HG02642 (cell line): ENCODE results near the gene PNKD.
"Not testable (repeated sequence)": the region's sequence is repeated elsewhere in the genome, so short reads cannot be mapped to it uniquely, and the experiment has no call there.

ENCODE experiments used
- ATAC-seq: cut with Tn5 transposase; IDR thresholded peaks from one replicate; pipeline ENCODE4 v1.9.1; 2021; ENCODE audit warnings: mild to moderate bottlenecking; ENCODE audit not compliant: unreplicated experiment, poor library complexity

PNKD gene

GRCh38 chr2:218271865-218272530 lies 1.7 kb downstream of the PNKD start:
- ATAC-seq = no peak

GRCh38 chr2:218272531-218273212 lies 2.4 kb downstream of the PNKD start:
- ATAC-seq = no peak

- not testable (repeated sequence) for ATAC-seq
Observed at GRCh38 chr2:218273214-218273907, 3.0 kb downstream of the PNKD start.

GRCh38 chr2:218273908-218274249 lies 3.6 kb downstream of the PNKD start:
- no peak for ATAC-seq

DNA sequence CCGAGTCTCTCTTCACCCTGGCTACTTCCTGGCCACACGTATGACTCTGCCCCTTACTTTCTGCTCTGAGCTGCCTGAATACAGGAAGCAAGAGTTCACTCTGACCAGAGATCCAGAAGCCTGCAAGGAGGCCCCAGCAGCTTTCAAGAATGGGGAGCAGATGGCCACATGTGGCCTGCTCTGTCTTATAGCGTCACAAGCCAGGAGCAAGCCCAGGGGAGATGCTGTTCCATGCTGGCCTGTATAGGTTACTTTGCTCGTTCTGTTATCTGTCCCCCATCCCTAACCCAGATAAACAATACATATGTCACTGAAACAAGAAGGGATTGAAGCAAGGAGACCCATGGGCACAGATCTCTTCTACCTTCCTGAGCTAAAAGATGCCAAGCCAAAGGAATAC lies 4.3 kb downstream of the PNKD start:
- no peak for ATAC-seq

GRCh38 chr2:218275371-218276072 lies 5.2 kb downstream of the PNKD start:
- no peak for ATAC-seq

DNA sequence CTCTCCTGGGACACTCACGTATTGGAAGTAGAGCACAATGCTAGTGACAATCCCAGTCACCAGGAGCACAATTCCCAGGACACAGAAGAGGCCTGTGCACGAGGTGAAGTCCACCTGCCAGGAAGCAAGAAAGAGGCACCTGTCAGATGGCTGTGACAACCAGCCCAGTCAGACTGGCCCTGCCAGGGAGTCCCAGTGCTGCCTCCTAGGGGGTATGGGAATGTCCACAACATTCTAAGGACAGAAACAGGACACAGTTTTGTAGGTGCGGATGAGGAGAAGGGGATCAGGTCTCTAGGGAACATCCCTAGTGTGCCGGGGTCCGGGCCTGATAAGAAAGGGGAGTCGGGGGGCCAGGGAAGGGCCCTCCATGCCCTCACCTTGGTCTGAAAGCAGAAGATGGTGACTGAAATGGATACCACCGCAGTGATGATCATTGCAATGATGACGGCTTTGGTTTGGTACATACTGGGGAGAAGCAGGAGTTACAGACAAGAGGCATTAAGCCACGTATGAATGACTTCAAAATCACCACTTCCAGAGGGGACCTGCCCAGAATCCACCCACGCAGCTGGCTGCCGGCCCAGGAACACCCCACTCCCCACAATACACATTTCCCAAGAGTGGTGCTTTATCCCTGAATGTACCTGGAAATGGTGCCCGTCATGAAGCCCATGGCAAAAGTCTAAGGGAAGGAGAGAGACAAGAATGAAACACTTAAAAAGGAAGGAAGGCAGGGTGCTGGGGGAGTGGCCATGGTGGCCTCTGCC lies 6.9 kb downstream of the PNKD start:
- ATAC-seq = no peak

- no peak for ATAC-seq
Observed at GRCh38 chr2:218277921-218278320, 7.6 kb downstream of the PNKD start.

DNA sequence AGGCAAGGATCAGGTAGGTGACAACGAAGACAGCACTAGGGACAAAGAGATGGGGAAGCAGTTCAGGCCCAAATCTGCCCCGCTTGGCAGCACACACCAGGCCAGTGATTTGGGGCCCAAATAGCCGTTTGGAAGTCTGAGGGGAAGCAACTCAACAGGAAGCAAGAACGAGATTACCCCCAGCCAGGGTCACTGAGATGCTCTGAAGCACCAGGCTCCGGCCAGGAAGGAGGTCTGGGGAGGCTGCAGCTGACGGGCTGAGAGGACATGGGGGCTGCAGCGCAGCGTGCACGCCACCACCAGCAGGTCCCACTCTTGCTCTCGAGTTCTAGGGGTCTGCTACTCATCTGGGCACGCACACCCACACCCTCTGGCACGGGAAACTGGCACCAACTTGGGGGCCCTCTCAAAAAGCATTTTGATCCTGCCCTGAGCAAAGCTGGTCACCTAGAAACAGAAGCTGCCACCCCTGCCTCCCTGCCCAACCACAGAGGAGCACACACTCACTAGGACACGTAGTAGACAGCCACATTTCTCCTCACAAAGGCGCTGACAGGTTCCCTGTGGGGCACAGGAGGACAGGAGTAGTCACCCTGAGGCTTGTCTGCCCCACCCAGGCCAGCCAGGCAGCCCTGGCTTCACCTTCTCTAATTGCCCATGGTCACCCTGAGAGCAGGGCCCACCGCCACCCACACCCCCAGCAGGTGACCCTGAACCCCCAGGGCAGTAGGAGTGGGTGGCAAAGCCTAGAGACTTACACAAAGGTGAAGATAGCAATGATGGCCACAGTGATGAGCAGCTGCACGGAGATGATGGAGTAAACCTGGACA lies 8.4 kb downstream of the PNKD start:
- no peak for ATAC-seq

DNA sequence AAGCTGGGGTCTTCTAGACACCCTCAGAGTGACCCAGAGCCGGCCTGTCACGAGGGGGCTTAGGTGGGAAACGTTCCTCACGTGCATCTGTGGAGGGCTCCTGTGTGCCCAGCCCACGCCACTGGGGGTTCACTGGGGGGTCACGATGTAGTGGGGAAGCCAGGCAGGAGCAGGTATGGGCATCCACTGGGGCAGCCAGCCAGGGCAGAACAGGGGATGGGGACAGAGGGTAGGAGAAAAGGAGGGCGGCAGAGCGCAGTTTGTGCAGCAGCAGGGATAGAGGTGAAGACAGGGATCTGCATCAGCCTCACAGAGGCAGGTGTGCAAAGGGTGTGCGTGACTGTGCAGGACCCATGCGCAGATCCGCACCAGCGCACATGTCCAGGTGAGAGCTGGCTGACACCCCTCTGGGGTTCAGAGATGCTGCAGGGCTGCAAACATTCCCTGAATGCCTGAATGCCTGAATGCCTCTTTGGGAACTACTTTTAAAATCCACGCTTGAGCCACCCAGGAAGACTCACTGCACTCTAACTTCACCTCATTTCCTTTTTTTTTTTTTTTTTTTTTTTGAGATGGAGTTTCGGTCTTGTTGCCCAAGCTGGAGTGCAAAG lies 10.0 kb downstream of the PNKD start:
- no peak for ATAC-seq

- ATAC-seq = no peak
Observed at GRCh38 chr2:218281449-218281848, 11.1 kb downstream of the PNKD start.

DNA sequence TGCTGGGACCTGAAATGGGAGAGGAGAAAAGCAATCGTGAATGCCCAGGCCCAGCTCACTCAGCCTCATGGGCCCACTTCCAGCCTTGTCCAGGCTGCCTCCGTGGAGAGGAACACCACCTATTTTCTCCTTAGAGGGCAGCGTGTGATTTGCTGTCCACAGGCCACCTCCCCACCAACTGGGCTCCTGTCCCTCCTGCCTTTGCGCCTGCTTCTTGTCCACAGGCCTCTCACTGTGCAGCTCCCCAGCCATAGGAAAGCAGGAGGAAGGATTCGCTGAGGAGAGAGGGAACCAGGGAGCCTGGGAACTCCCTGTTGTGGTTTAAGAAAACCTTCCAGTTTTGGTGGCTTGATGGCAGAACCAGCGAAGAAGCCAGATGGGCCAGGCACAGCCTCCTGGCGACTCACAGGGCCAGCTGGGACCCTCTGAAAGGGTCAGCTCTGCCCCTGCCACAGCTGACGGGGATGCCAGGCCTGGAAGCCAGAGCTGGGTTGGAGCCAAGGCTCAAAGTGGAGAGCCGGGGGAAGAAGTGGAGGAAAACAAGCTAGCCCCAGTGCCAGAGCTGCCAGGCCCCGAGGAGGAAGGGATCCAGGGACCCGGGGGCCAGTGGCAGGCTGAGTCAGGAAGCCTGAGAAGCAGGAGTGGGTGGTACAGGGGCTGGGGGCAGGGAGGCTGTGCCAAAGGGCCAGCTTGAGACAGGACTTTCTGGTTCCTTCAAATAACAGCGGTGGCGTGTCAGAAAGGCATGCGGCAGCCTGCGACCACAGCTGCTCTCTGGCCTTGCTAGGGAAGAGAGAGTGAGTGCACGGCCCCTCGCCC lies 12.1 kb downstream of the PNKD start:
- ATAC-seq = no peak

GRCh38 chr2:218284106-218284811 lies 13.9 kb downstream of the PNKD start:
- no peak for ATAC-seq

- no peak for ATAC-seq
Observed at GRCh38 chr2:218285604-218286003, 15.3 kb downstream of the PNKD start.

- ATAC-seq = peak; percentile 66
Observed at GRCh38 chr2:218286570-218287459, 16.5 kb downstream of the PNKD start.

DNA sequence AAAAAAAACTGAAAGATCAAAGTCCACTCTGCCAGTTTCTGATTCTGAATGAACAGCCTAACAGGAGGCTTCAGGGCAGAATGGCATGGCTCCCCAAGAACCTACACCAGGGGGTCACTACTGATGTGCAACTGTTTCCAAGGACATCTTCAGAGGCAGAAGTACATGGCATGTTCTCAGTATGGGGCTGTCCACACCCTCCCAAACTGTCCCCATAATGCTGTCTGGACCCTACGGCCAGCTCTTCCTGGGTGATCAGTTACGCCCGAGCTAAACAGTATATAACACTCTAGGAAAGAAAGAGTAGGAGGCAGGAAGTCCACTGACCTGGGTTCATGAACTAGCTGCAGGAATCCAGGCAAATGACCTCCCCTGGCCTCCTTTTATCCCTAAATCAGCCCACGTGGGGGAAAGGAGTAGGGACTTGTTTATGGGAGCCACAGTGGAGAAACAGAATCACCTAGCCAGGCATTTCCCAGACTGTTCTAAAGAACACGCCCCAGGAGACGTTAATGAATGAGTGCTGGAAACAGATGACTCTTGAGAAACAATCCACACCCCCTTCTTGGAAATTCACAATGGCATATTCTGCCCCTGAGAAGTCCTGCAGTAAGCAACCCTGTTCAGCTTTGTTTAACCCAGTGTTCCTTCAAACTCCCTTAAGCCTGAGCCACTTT lies 19.5 kb downstream of the PNKD start:
- no peak for ATAC-seq
